HG03460 (cell line): ENCODE results near the gene STPG2.

Source experiments
- ATAC-seq: cut with Tn5 transposase; IDR thresholded peaks from one replicate; pipeline ENCODE4 v1.9.1; 2021; ENCODE audit not compliant: unreplicated experiment

The STPG2 gene

DNA sequence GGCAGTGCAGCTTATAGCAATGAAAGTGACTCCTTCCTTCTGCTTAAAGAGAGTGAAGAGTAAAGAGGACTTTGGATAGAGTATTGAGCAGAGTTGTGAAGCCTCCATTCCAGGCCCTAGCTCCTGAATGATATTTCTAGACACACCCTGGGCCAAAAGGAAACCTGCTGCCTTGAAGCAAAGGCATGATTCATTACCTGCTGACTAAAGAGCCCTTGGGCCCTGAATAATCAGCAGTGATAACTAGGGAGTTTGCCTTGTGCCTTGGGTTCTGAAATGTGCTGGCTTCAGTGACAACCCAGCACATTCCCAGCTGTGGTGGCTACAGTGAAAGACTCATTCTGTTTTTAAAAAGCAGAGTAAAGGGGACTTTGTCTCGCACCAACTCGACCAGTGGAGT, 49.2 kb downstream of the STPG2 start:
- no peak for ATAC-seq

DNA sequence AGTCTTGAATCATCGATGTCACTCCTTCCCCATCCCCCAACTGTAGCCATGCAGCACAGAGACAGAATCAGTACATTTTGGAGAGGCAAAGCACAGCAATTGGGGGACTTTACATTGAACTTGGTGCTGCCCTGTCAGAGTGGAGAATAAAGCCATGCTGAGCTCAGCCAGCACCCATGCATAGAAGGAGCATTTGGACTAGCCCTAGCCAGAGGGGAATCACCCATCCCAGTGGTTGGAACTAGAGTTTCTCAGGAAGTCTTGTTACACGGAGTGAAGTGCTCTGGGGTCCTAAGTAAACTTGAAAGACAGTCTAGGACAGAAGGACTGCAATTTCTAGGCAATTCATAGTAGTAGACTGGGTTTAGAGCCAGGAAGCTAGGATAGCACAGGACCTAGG, 49.6 kb downstream of the STPG2 start:
- ATAC-seq = no peak

DNA sequence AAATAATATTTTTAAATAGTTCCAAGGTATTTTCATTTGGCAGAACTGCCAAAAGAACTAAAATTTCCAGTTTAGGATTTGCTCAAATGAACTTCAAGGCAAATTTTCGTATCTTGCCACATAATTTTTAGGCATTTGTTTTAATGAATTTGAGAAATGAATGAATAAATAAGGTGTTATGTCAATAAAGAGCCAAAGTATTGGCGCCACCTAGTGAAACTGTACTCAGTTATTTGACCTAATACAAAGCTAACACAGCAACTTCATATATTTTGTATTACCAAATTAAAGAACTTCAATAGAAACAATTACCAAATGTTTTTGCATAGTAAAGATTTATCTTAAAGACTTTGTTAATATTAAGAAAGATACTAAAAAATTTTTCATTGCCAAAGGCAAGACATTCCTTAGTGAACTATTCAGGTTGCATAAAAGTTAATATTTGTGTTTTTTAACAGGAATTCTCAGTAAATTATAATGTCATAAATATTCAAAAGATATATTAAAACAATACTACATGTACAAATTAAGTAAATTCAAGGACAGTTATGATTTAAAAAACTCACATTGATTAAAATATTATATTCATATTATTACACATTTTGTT, 50.3 kb downstream of the STPG2 start:
- no peak for ATAC-seq

DNA sequence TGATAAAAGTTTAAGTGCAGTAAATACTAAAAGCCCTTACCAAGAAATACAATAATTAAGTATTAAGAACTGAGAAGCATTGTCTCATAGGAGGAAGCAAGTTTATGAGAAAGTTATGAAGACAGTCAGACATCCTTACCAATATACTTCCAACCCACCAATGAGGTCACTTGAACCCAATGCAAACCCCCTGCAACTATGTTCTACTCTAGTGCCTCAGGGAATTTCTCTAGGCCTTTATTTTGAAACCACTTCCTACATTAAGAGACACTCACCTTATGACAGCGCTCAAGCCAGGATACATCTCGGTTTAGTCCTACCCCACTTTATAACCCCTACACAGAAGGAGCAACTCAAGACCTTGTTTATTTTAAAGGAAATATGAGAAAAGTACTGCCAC, 61.3 kb downstream of the STPG2 start:
- no peak for ATAC-seq

DNA sequence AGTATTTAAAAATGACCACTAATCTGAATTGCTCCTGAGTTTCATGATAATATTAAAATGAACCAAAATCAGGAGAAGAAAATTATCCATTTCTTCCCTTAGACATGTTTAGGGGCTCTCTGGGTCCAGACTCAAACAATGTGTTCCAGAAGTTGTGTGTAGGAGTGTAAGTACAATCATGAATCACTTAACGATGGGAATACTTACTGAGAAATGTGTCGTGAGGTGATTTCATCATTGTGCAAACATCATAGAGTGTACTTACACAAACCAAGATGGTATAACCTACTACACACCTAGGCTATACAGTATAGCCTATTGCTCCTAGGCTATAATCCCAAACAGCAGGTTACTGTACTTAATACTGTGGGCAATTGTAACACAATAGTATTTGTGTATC, 74.8 kb downstream of the STPG2 start:
- ATAC-seq = no peak

GRCh38 chr4:98055800-98056501, 87.3 kb downstream of the STPG2 start:
- no peak for ATAC-seq

GRCh38 chr4:98046665-98047064, 96.6 kb downstream of the STPG2 start:
- no peak for ATAC-seq

GRCh38 chr4:98030059-98030458, 113.2 kb downstream of the STPG2 start:
- no peak for ATAC-seq

DNA sequence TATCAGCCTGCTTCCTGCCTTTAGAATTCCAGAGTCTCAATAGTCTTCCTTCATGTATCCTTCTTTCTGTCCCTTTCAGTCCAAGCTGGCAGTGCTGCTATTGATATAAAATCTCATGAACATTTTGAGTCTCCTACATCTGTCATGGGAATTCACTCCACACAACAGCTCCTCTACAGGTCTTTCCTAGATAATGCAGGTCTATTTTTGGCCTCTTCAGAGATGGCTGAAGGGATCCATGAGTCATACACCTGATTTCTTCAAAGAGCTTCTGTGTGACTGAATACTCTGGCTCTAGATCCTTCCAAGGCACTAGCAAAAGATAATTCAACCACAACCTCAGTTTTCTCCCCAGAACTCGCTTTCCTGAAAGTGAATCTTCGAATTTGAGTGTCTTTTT, 115.4 kb downstream of the STPG2 start:
- ATAC-seq = no peak

DNA sequence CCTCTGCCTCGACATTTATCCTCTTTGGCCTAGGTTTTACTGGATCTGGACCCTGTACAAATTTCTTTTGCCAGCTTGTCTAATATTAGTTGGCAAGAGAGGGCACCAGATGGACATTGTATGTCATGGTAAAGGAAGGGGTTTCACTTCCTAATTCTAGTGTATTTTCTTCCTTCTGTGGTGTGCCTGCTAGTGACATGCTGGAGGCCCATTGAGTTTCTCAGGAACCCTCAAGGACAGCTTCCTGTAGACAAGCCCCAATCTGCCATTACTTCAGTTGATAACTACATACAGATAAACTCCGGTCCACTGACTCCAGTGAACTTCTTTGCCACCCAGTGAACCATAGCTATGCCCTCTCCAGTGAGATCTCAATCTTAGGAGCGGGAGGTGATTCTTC, 116.9 kb downstream of the STPG2 start:
- ATAC-seq = no peak

- no peak for ATAC-seq
These were observed 136.4 kb downstream of the STPG2 start for GRCh38 chr4:98006814-98007412.

GRCh38 chr4:98006060-98006459, 137.2 kb downstream of the STPG2 start:
- no peak for ATAC-seq

DNA sequence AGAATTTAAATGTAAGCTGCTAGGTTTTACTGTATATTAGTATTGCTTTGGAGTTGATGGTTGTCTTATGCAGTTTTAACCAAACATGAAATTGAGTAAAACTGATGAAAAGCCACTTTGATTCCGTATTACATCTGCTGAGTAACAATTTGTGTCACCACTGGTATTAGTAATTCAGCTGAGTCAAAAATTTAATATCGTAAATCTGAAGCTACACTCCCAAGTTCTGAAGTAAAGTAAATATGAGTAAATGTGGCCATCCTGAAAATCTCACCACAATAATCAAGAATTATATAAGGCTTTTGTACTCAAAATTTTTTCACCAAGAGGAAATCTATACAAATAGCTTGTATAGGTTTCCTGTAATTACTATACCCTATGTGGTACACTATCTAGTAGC, 142.3 kb downstream of the STPG2 start:
- no peak for ATAC-seq

DNA sequence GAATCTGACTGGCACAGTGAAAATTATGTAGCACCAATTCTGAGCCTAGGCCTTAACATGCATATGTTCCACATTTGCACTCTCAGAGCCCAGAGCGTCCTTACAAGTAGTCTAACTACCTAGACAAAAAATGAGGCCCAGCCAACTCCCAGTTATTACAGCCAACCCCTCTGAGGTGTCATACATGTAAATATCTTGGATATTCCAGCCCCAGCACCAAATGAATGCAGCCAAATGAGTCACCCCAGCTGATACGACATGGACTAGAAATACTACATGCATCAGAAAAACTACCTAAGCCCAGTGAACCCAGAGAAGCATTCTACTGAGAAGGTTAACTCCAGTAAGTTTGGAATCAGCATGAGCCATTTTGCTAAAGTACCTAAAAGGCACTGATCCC, 145.1 kb downstream of the STPG2 start:
- no peak for ATAC-seq

- no peak for ATAC-seq
These were observed 148.4 kb downstream of the STPG2 start for GRCh38 chr4:97994765-97995465.

DNA sequence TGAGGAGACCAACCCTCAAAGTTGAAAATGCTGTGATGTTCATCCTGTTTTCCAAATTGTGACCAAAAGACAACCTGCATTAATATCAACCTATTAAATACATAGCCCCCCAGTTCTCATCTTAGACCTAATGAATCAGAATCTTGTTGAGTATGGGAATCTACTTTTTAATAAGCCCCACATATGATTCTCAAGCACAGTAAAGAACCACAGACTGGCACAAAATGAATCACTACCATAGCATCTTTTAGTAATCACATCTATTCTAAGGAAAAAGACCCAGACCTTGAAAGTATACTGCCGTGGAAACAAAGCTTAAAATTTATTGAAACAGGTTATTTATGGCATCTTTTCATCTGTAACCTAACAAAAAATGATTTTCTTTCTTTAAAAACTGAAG, 152.9 kb downstream of the STPG2 start:
- ATAC-seq = no peak

GRCh38 chr4:97987019-97987648, 156.1 kb downstream of the STPG2 start:
- no peak for ATAC-seq

- ATAC-seq = no peak
These were observed 158.6 kb downstream of the STPG2 start for GRCh38 chr4:97984545-97985131.

GRCh38 chr4:97978791-97979488, 164.3 kb downstream of the STPG2 start:
- ATAC-seq = no peak

- ATAC-seq = no peak
These were observed 189.9 kb downstream of the STPG2 start for GRCh38 chr4:97953171-97953941.
